ENCODE data around the gene RBM44. TPM values are rescaled to one million over a fixed set of nuclear protein-coding genes. Genes with fewer than 3 reads are reported as not detected.

The RBM44 gene
- total RNA-seq, 1 donor from 2014 or later = 0.44 TPM

DNA sequence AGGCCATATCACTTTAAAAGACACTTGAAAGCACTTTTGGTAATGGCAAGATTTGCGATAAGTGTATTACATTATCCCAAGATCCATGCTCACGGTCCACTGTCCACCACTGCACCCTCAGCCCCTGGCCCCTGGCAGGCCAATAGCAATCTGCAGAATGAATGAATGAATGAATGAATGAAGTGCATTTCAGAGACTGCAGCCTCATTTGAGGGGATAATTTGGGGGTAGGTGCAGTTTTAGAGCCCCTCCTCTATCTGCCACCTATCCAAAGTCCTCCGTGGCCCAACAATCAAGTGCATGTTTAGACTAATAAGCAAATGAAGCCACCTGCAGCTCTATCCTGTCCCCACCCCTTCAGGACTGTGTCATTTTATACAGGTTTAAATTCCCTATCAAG is 1.3 kb upstream of the RBM44 start:
- Mint-ChIP-seq H3K9me3 (ENCODE audit: unreplicated experiment) (no peaks in the 10 kb centered on the region), H3K4me3 (ENCODE audit: unreplicated experiment) (no peak overlapping the region), H3K27me3 (ENCODE audit: unreplicated experiment) (no peaks in the 10 kb centered on the region), H3K4me1 (ENCODE audit: unreplicated experiment) (peaks cover 2% of the 10 kb centered on the region), H3K27ac (ENCODE audit: unreplicated experiment) (no peak overlapping the region), H3K36me3 (ENCODE audit: low read depth, unreplicated experiment) (peaks cover 6% of the 10 kb centered on the region)
- TF ChIP-seq, protein P1, sequence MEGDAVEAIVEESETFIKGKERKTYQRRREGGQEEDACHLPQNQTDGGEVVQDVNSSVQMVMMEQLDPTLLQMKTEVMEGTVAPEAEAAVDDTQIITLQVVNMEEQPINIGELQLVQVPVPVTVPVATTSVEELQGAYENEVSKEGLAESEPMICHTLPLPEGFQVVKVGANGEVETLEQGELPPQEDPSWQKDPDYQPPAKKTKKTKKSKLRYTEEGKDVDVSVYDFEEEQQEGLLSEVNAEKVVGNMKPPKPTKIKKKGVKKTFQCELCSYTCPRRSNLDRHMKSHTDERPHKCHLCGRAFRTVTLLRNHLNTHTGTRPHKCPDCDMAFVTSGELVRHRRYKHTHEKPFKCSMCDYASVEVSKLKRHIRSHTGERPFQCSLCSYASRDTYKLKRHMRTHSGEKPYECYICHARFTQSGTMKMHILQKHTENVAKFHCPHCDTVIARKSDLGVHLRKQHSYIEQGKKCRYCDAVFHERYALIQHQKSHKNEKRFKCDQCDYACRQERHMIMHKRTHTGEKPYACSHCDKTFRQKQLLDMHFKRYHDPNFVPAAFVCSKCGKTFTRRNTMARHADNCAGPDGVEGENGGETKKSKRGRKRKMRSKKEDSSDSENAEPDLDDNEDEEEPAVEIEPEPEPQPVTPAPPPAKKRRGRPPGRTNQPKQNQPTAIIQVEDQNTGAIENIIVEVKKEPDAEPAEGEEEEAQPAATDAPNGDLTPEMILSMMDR (IDR thresholded peaks at IDR 0.05; ENCODE audit: unreplicated experiment) = no peak
- DNase-seq (ENCODE audit: low spot score) = no peak

DNA sequence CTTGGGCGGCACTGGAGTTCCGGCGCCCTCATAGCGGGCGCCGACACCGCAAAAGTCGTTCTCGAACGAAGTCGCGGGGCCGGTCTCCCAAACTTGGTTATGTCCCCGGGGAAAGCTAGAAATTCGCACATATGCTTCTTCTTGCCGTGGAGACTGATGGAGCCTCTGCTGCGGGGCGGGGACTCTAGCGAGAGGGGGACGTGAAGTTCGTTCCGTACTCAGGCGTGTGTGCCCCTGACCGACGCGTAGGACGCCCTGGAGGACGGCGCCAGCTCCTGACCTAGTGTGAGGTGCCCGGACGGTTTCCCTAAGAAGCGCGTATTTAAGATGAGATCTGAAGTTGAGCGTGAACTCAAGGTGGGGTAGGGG is 465 bp downstream of the RBM44 start:
- TF ChIP-seq, protein P1 (IDR thresholded peaks at IDR 0.05; ENCODE audit: unreplicated experiment) = no peak
- Mint-ChIP-seq H3K4me1 (ENCODE audit: unreplicated experiment) (peaks cover 2% of the 10 kb centered on the region), H3K4me3 (ENCODE audit: unreplicated experiment) (no peak overlapping the region), H3K36me3 (ENCODE audit: low read depth, unreplicated experiment) (peaks cover 6% of the 10 kb centered on the region), H3K27ac (ENCODE audit: unreplicated experiment) (no peak overlapping the region), H3K9me3 (ENCODE audit: unreplicated experiment) (no peaks in the 10 kb centered on the region), H3K27me3 (ENCODE audit: unreplicated experiment) (no peaks in the 10 kb centered on the region)
- DNase-seq (ENCODE audit: low spot score) = no peak

DNA sequence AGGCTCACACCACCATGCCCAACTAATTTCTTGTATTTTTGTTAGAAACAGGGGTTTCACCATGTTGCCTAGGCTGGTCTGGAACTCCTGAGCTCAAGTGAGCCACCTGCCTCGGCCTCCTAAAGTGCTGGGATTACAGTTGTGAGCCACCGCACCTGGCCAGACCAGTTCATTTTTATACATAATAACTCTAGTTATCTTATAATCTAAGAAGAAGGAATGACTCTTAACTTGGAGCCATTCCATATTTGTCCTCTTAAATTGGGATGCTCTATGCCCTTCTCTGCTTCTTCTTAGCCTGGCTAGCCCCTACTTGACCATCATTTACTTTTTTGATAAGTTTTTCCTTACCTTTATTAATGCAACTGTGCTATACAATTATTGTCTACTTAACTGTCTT is 2.9 kb downstream of the RBM44 start:
- TF ChIP-seq, protein P1 (IDR thresholded peaks at IDR 0.05; ENCODE audit: unreplicated experiment) = no peak
- H3K36me3 Mint-ChIP-seq (ENCODE audit: low read depth, unreplicated experiment) = peaks cover 6% of the 10 kb centered on the region
- no peak for DNase-seq (ENCODE audit: low spot score)
- H3K27me3 Mint-ChIP-seq (ENCODE audit: unreplicated experiment) = no peaks in the 10 kb centered on the region
- peaks cover 5% of the 10 kb centered on the region for H3K4me1 Mint-ChIP-seq (ENCODE audit: unreplicated experiment)
- H3K27ac Mint-ChIP-seq (ENCODE audit: unreplicated experiment) = no peak overlapping the region
- H3K9me3 Mint-ChIP-seq (ENCODE audit: unreplicated experiment) = no peaks in the 10 kb centered on the region
- no peak overlapping the region for H3K4me3 Mint-ChIP-seq (ENCODE audit: unreplicated experiment)

DNA sequence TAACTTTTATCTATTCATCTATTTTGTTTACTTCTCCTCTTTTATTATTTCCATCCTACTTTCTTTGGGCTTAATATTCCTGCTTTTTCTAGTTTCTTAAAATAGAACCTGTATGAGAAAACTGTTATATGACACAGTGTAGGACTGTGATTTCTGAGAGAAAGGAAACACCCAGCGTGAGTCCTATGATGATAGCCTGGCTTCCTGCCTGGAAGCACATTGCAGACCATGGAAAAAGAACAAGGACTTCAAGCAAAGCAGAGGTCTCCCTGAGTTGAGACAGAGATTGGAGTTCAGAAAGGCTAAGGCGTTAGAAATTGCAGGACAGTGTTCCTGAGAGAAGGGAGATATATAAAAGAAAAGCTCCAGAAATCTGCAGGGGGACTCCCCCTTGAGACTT is 7.8 kb downstream of the RBM44 start:
- TF ChIP-seq, protein P1 (IDR thresholded peaks at IDR 0.05; ENCODE audit: unreplicated experiment) = no peak
- no peak for DNase-seq (ENCODE audit: low spot score)
- Mint-ChIP-seq H3K27me3 (ENCODE audit: unreplicated experiment) (no peaks in the 10 kb centered on the region), H3K27ac (ENCODE audit: unreplicated experiment) (no peak overlapping the region), H3K4me3 (ENCODE audit: unreplicated experiment) (no peak overlapping the region), H3K36me3 (ENCODE audit: low read depth, unreplicated experiment) (no peaks in the 10 kb centered on the region), H3K4me1 (ENCODE audit: unreplicated experiment) (peaks cover 5% of the 10 kb centered on the region), H3K9me3 (ENCODE audit: unreplicated experiment) (no peaks in the 10 kb centered on the region)

DNA sequence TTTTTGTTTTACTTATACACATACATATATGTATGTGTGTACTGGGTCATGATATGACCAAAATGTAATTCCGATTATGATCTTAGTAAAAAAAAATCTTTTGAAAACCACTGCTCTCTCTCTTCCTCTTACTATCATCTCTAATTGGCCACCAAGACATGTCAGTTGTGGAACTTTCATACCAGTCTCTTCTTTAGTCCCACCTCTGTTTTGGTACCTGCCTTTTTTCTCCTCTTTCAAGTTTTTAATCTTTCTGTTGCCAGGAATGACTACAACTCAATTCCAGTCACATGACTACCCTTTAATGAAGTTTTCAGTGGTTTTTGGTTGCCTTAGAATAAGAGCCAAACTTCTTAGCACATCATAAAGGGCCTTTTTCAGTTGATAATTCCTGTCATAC is 17.1 kb downstream of the RBM44 start:
- H3K36me3 Mint-ChIP-seq (ENCODE audit: low read depth, unreplicated experiment) = no peaks in the 10 kb centered on the region
- no peak overlapping the region for H3K4me3 Mint-ChIP-seq (ENCODE audit: unreplicated experiment)
- no peak overlapping the region for H3K27ac Mint-ChIP-seq (ENCODE audit: unreplicated experiment)
- H3K9me3 Mint-ChIP-seq (ENCODE audit: unreplicated experiment) = no peaks in the 10 kb centered on the region
- H3K4me1 Mint-ChIP-seq (ENCODE audit: unreplicated experiment) = no peaks in the 10 kb centered on the region
- TF ChIP-seq, protein P1 (IDR thresholded peaks at IDR 0.05; ENCODE audit: unreplicated experiment) = no peak
- H3K27me3 Mint-ChIP-seq (ENCODE audit: unreplicated experiment) = no peaks in the 10 kb centered on the region
- no peak for DNase-seq (ENCODE audit: low spot score)
